MM.1S (cell line): ENCODE results near the gene VPS52.

Experiments used
- DNase-seq: peaks from one replicate; pipeline ENCODE4 v3.0.0-alpha.2; 2015
- H2AFZ ChIP-seq: fragments of 300-600 bp; sonication (generic); 2 replicates; pipeline ENCODE4 v1.6.0; 2016; ENCODE audit warnings: antibody characterized with exemption, low read length
- H3F3A ChIP-seq: fragments of 300-600 bp; sonication (generic); 2 replicates; pipeline ENCODE4 v1.6.1; 2016; ENCODE audit warnings: mild to moderate bottlenecking, antibody characterized with exemption, low read length, moderate library complexity, mixed read lengths; ENCODE audit not compliant: insufficient read depth
- H3K27ac ChIP-seq: fragments of 300-600 bp; sonication (generic); 2 replicates; pipeline ENCODE4 v1.5.1; 2016; ENCODE audit warnings: mild to moderate bottlenecking, low read length
- H3K27me3 ChIP-seq: fragments of 300-600 bp; sonication (generic); replicated peaks from 2 replicates; pipeline ENCODE4 v1.6.0; 2016; ENCODE audit warnings: low read length; ENCODE audit not compliant: insufficient read depth
- H3K36me3 ChIP-seq: fragments of 300-600 bp; sonication (generic); replicated peaks from 2 replicates; pipeline ENCODE4 v1.6.1; 2016; ENCODE audit warnings: mild to moderate bottlenecking, low read length, mixed read lengths; ENCODE audit not compliant: insufficient read depth
- H3K4me1 ChIP-seq: fragments of 300-600 bp; sonication (generic); 2 replicates; pipeline ENCODE4 v1.6.1; 2016; ENCODE audit warnings: low read length, mixed read lengths
- H3K4me2 ChIP-seq: fragments of 300-600 bp; sonication (generic); 2 replicates; pipeline ENCODE4 v1.6.0; 2016; ENCODE audit warnings: low read depth, low read length
- H3K4me3 ChIP-seq: fragments of 300-600 bp; sonication (generic); 2 replicates; pipeline ENCODE4 v1.5.1; 2016; ENCODE audit warnings: low read length, mixed read lengths
- H3K79me2 ChIP-seq: fragments of 300-600 bp; sonication (generic); 2 replicates; pipeline ENCODE4 v1.6.1; 2016; ENCODE audit warnings: mixed run types, low read length, mixed read lengths
- H3K9ac ChIP-seq: fragments of 300-600 bp; sonication (generic); 2 replicates; pipeline ENCODE4 v1.6.1; 2016; ENCODE audit warnings: low read length, mixed read lengths
- H3K9me2 ChIP-seq: fragments of 300-600 bp; sonication (generic); replicated peaks from 2 replicates; pipeline ENCODE4 v1.6.1; 2016; ENCODE audit warnings: mild to moderate bottlenecking, low read length, mixed read lengths; ENCODE audit not compliant: insufficient read depth
- H3K9me3 ChIP-seq: fragments of 300-600 bp; sonication (generic); replicated peaks from 2 replicates; pipeline ENCODE4 v1.6.1; 2016; ENCODE audit warnings: mild to moderate bottlenecking, low read length, mixed read lengths; ENCODE audit not compliant: insufficient read depth
- H4K20me1 ChIP-seq: fragments of 300-600 bp; sonication (generic); 2 replicates; pipeline ENCODE4 v1.6.1; 2016; ENCODE audit warnings: mild to moderate bottlenecking, low read length, moderate library complexity, mixed read lengths; ENCODE audit not compliant: insufficient read depth
- CTCF ChIP-seq: fragments of 300-600 bp; sonication (generic); IDR thresholded peaks from 2 replicates; pipeline ENCODE4 v1.5.1; 2016; ENCODE audit warnings: antibody characterized with exemption, low read length, mixed read lengths
- EZH2 ChIP-seq: fragments of 300-600 bp; sonication (generic); optimal IDR thresholded peaks from 2 replicates; pipeline ENCODE3; 2017; ENCODE audit warnings: low read depth, mild to moderate bottlenecking, antibody characterized with exemption, low read length, mixed read lengths
- EZH2phosphoT487 ChIP-seq: fragments of 300-600 bp; sonication (generic); IDR thresholded peaks from 2 replicates; pipeline ENCODE4 v1.6.1; 2018; ENCODE audit warnings: antibody characterized with exemption, low read length

VPS52 gene

GRCh38 chr6:33279257-33279695 lies 7.6 kb upstream of the VPS52 start:
- Histone ChIP-seq H3K36me3 (no peaks in the 10 kb centered on the region; the same call in 1 of the 2 replicates), H3K9ac (no peak overlapping the region), H2AFZ (no peak overlapping the region), H4K20me1 (peaks cover 17% of the 10 kb centered on the region), H3K4me3 (no peak overlapping the region), H3K9me3 (no peaks in the 10 kb centered on the region), H3F3A (peaks cover 40% of the 10 kb centered on the region), H3K4me2 (no peak overlapping the region), H3K27ac (no peak overlapping the region), H3K79me2 (peaks cover 17% of the 10 kb centered on the region), H3K27me3 (no peaks in the 10 kb centered on the region), H3K4me1 (no peaks in the 10 kb centered on the region), H3K9me2 (no peaks in the 10 kb centered on the region)
- DNase-seq, result no peak
- TF ChIP-seq EZH2, result no peak
- TF ChIP-seq CTCF, result no peak
- TF ChIP-seq EZH2phosphoT487, result no peak

- Histone ChIP-seq H3K79me2 (peaks cover 22% of the 10 kb centered on the region), H3K4me2 (no peak overlapping the region), H3K27me3 (no peaks in the 10 kb centered on the region), H3K9me3 (no peaks in the 10 kb centered on the region), H3K9me2 (no peaks in the 10 kb centered on the region), H3K4me1 (peaks cover under 1% of the 10 kb centered on the region; the same call in 1 of the 2 replicates), H3K27ac (no peak overlapping the region), H2AFZ (no peak overlapping the region), H3K9ac (no peak overlapping the region), H3K36me3 (no peaks in the 10 kb centered on the region; the same call in 1 of the 2 replicates), H3K4me3 (no peak overlapping the region), H3F3A (peaks cover 45% of the 10 kb centered on the region), H4K20me1 (peaks cover 21% of the 10 kb centered on the region)
- no peak for DNase-seq
- no peak for TF ChIP-seq CTCF
- no peak for TF ChIP-seq EZH2phosphoT487
These were observed 7.1 kb upstream of the VPS52 start for GRCh38 chr6:33278810-33279209.

- H3K27ac ChIP-seq, result no peak overlapping the region
- no peaks in the 10 kb centered on the region for H3K9me3 ChIP-seq
- H4K20me1 ChIP-seq, result peaks cover 23% of the 10 kb centered on the region
- TF ChIP-seq EZH2phosphoT487 (no peak), CTCF (no peak), EZH2 (no peak)
- peaks cover 5% of the 10 kb centered on the region for H3K4me1 ChIP-seq
- H3K4me3 ChIP-seq, result no peak overlapping the region
- H3K27me3 ChIP-seq, result no peaks in the 10 kb centered on the region
- H2AFZ ChIP-seq, result no peak overlapping the region
- DNase-seq, result no peak
- H3K79me2 ChIP-seq, result peaks cover 26% of the 10 kb centered on the region
- H3K4me2 ChIP-seq, result no peak overlapping the region
- no peak overlapping the region for H3K9ac ChIP-seq
- peaks cover 2% of the 10 kb centered on the region; the same call in 1 of the 2 replicates for H3K36me3 ChIP-seq
- H3F3A ChIP-seq, result peaks cover 50% of the 10 kb centered on the region
- no peaks in the 10 kb centered on the region for H3K9me2 ChIP-seq
These were observed 6.7 kb upstream of the VPS52 start for GRCh38 chr6:33278392-33278741.
